Aorta (tissue), 5 donors: ENCODE measurements around the gene AK8. TPM values are rescaled to one million over a fixed set of nuclear protein-coding genes. Genes with fewer than 3 reads are reported as not detected.

Experiments used
- ATAC-seq: fragments of 200-7000 bp; cut with Tn5 transposase; one replicate; pipeline ENCODE4 v1.9.1; 2022; ENCODE audit warnings: moderate library complexity; ENCODE audit not compliant: low FRiP score
- DNase-seq, 2 donors: peaks; one replicate each; pipeline ENCODE4 v3.0.0-alpha.2; 2020
- H3K27ac ChIP-seq, 2 donors: one replicate each; pipeline ENCODE4 v1.5.1; 2013; ENCODE audit warnings: low read length in 2 of 2, mild to moderate bottlenecking in 2 of 2, moderate library complexity in 2 of 2, control low read depth in 1 of 2, inconsistent platforms in 1 of 2, low read depth in 1 of 2
- H3K27me3 ChIP-seq, 2 donors: one replicate each; pipeline ENCODE4 v1.6.1; 2013; ENCODE audit warnings: control low read depth in 1 of 2, low read length in 1 of 2, mild to moderate bottlenecking in 1 of 2, moderate library complexity in 1 of 2; ENCODE audit not compliant: insufficient read depth in 2 of 2, control insufficient read depth in 1 of 2
- H3K36me3 ChIP-seq, 2 donors: one replicate each; pipeline ENCODE4 v1.6.1; 2013; ENCODE audit warnings: control low read depth in 1 of 2, low read length in 1 of 2, mild to moderate bottlenecking in 1 of 2; ENCODE audit not compliant: insufficient read depth in 2 of 2, control insufficient read depth in 1 of 2
- H3K4me1 ChIP-seq, 2 donors: one replicate each; pipeline ENCODE4 v1.6.1; 2013; ENCODE audit warnings: low read length in 2 of 2, control low read depth in 1 of 2, mild to moderate bottlenecking in 1 of 2, moderate library complexity in 1 of 2; ENCODE audit not compliant: insufficient read depth in 2 of 2, control insufficient read depth in 1 of 2
- H3K4me3 ChIP-seq, 2 donors: one replicate each; pipeline ENCODE4 v1.5.1; 2013; ENCODE audit warnings: low read length in 2 of 2, control low read depth in 1 of 2, mild to moderate bottlenecking in 1 of 2
- H3K9me3 ChIP-seq: one replicate; pipeline ENCODE4 v1.6.1; 2013; ENCODE audit warnings: mild to moderate bottlenecking, low read length; ENCODE audit not compliant: control insufficient read depth
- WGBS, 2 donors: extraction: QIAGEN DNeasy Blood & Tissue Kit; methylation state at CpG; one replicate each; pipeline ENCODE4 v1.1.7; 2013; 5-methylcytosine and 5-hydroxymethylcytosine counted together
- intact Hi-C, 2 donors: fragments of 100-400 bp; cut with DNase I; formaldehyde crosslinking; loops; one replicate each; pipeline versions ENCODE4 v1.14.2 to v1.15.0; 2022
- polyA plus RNA-seq, 2 donors: library from polyadenylated mRNA; stranded (reverse); fragments of 200-250 nt; gene quantifications; one replicate each; pipeline ENCODE4 v1.2.3, GENCODE V29; 2013
- total RNA-seq, 2 donors: library from RNA; stranded (reverse); fragmentation: NEBNext Ultra II Directional; extraction: Animal tissue kit (Norgen Biotek cat#: 25700); gene quantifications; one replicate each; pipeline ENCODE4 v1.2.1, GENCODE V29; 2021
- donor health status: healthy with polysubstance abuse.
- donor health status: Bipolar disorder and iron deficiency.
- donor health status: DM: no; HTN: no; CAD: no.
- donor health status: DM: no; HTN: no; CAD: no.
- donor health status: DM: yes; HTN: yes; CAD: no.

The AK8 gene
- total and polyA plus RNA-seq, 4 donors, result 0.38 to 0.72 (median 0.71) TPM; not detected in 1

GRCh38 chr9:132783006-132783405 lies 95.1 kb downstream of the AK8 start:
- Histone ChIP-seq H3K4me1 (no peaks in the 10 kb centered on the region), H3K27ac (no peak overlapping the region), H3K27me3 (no peaks in the 10 kb centered on the region), H3K36me3 (no peaks in the 10 kb centered on the region), H3K4me3 (no peak overlapping the region), H3K9me3 (no peaks in the 10 kb centered on the region)
- intact Hi-C loops, result no loop called here
- ATAC-seq, result no peak
- no peak for DNase-seq
- WGBS, 2 donors, result 53 to 66% methylated on average over 4 of the region's 4 CpGs

GRCh38 chr9:132782037-132782436 lies 96.0 kb downstream of the AK8 start:
- no peaks in the 10 kb centered on the region for H3K27me3 ChIP-seq
- H3K27ac ChIP-seq, result no peak overlapping the region
- no peaks in the 10 kb centered on the region for H3K9me3 ChIP-seq
- H3K4me3 ChIP-seq, result no peak overlapping the region
- DNase-seq (no peak), ATAC-seq (no peak)
- 47 to 58% methylated on average over 9 of the region's 9 CpGs for WGBS, 2 donors
- no peaks in the 10 kb centered on the region for H3K4me1 ChIP-seq
- no peaks in the 10 kb centered on the region for H3K36me3 ChIP-seq
- intact Hi-C loops, result no loop called here

GRCh38 chr9:132780230-132781007 lies 97.7 kb downstream of the AK8 start:
- Histone ChIP-seq H3K4me1 (no peaks in the 10 kb centered on the region), H3K9me3 (no peaks in the 10 kb centered on the region), H3K36me3 (no peaks in the 10 kb centered on the region), H3K27me3 (no peaks in the 10 kb centered on the region), H3K4me3 (no peak overlapping the region), H3K27ac (no peak overlapping the region)
- WGBS, 2 donors, result 28 to 34% methylated on average over 8 of the region's 8 CpGs
- no peak for DNase-seq
- ATAC-seq, result no peak
- intact Hi-C loops, result no loop called here

GRCh38 chr9:132776891-132777290 lies 101.2 kb downstream of the AK8 start:
- H3K27ac ChIP-seq, result no peak overlapping the region
- intact Hi-C loops, result no loop called here
- 88 to 91% methylated on average over 6 of the region's 6 CpGs for WGBS, 2 donors
- no peaks in the 10 kb centered on the region for H3K27me3 ChIP-seq
- H3K4me3 ChIP-seq, result no peak overlapping the region
- no peak for DNase-seq
- ATAC-seq, result no peak
- no peaks in the 10 kb centered on the region for H3K4me1 ChIP-seq
- no peaks in the 10 kb centered on the region for H3K9me3 ChIP-seq
- no peaks in the 10 kb centered on the region for H3K36me3 ChIP-seq

GRCh38 chr9:132776268-132776667 lies 101.8 kb downstream of the AK8 start:
- Histone ChIP-seq H3K27ac (no peak overlapping the region), H3K4me1 (no peaks in the 10 kb centered on the region), H3K36me3 (no peaks in the 10 kb centered on the region), H3K27me3 (no peaks in the 10 kb centered on the region), H3K4me3 (no peak overlapping the region), H3K9me3 (no peaks in the 10 kb centered on the region)
- ATAC-seq (no peak), DNase-seq (no peak)
- 72 to 77% methylated on average over 11 of the region's 11 CpGs for WGBS, 2 donors
- intact Hi-C loops, result no loop called here

- WGBS, 2 donors, result 80 to 81% methylated on average over 4 of the region's 4 CpGs
- ATAC-seq, result no peak
- H3K27me3 ChIP-seq, result no peaks in the 10 kb centered on the region
Measured at GRCh38 chr9:132775720-132776119, 102.4 kb downstream of the AK8 start.

GRCh38 chr9:132774886-132775285 lies 103.2 kb downstream of the AK8 start:
- DNase-seq (no peak), ATAC-seq (no peak)
- no peaks in the 10 kb centered on the region for H3K4me1 ChIP-seq
- no peak overlapping the region for H3K27ac ChIP-seq
- no peaks in the 10 kb centered on the region for H3K36me3 ChIP-seq
- WGBS, 2 donors, result 98 to 100% methylated on average over 1 of the region's 1 CpG
- H3K9me3 ChIP-seq, result no peaks in the 10 kb centered on the region
- intact Hi-C loops, result no loop called here
- H3K4me3 ChIP-seq, result no peak overlapping the region
- no peaks in the 10 kb centered on the region for H3K27me3 ChIP-seq

More at GRCh38 chr9:132775720-132776119, 102.4 kb downstream of the AK8 start:
- H3K4me1 ChIP-seq, result no peaks in the 10 kb centered on the region
- H3K4me3 ChIP-seq, result no peak overlapping the region
- H3K27ac ChIP-seq, result no peak overlapping the region
- intact Hi-C loops, result no loop called here
- no peak for DNase-seq
- no peaks in the 10 kb centered on the region for H3K9me3 ChIP-seq
- H3K36me3 ChIP-seq, result no peaks in the 10 kb centered on the region

- H3K27ac ChIP-seq, result no peak overlapping the region
- no peaks in the 10 kb centered on the region for H3K4me1 ChIP-seq
- no peak for DNase-seq
- intact Hi-C loops, result no loop called here
- WGBS, 2 donors, result 68 to 74% methylated on average over 7 of the region's 7 CpGs
- H3K9me3 ChIP-seq, result no peaks in the 10 kb centered on the region
- ATAC-seq, result no peak
- no peaks in the 10 kb centered on the region for H3K36me3 ChIP-seq
- no peak overlapping the region for H3K4me3 ChIP-seq
- no peaks in the 10 kb centered on the region for H3K27me3 ChIP-seq
Measured at GRCh38 chr9:132773764-132774339, 104.2 kb downstream of the AK8 start.

GRCh38 chr9:132773093-132773492 lies 105.0 kb downstream of the AK8 start:
- 86 to 93% methylated on average over 2 of the region's 2 CpGs for WGBS, 2 donors
- DNase-seq, result no peak
- no peak for ATAC-seq
- Histone ChIP-seq H3K4me1 (no peaks in the 10 kb centered on the region), H3K4me3 (no peak overlapping the region), H3K27me3 (no peaks in the 10 kb centered on the region), H3K9me3 (no peaks in the 10 kb centered on the region), H3K36me3 (no peaks in the 10 kb centered on the region), H3K27ac (no peak overlapping the region)
- intact Hi-C loops, result no loop called here
